DOHH2 (cell line): ENCODE data around the gene TREML2.

Source experiments
- H3F3A ChIP-seq: fragments of 200-600 bp; sonication (generic), shearing (Covaris generic); 2 replicates; pipeline ENCODE4 v1.6.0; 2016; ENCODE audit warnings: antibody characterized with exemption, mild to moderate bottlenecking; ENCODE audit not compliant: control insufficient read depth, insufficient read depth
- H3K27ac ChIP-seq: fragments of 200-600 bp; sonication (generic); 2 replicates; pipeline ENCODE4 v1.5.1; 2014; ENCODE audit warnings: low read depth, mild to moderate bottlenecking, low read length, moderate library complexity
- H3K27me3 ChIP-seq: fragments of 200-600 bp; sonication (generic); 2 replicates; pipeline ENCODE4 v1.6.1; 2014; ENCODE audit warnings: mild to moderate bottlenecking, low read length, mixed read lengths; ENCODE audit not compliant: control insufficient read depth
- H3K36me3 ChIP-seq: fragments of 200-600 bp; sonication (generic); 2 replicates; pipeline ENCODE4 v1.6.1; 2014; ENCODE audit warnings: mild to moderate bottlenecking, low read length, moderate library complexity, mixed read lengths; ENCODE audit not compliant: control insufficient read depth
- H3K4me1 ChIP-seq: fragments of 200-600 bp; sonication (generic); 2 replicates; pipeline ENCODE4 v1.6.1; 2014; ENCODE audit warnings: mild to moderate bottlenecking, low read length, mixed read lengths; ENCODE audit not compliant: control insufficient read depth
- H3K4me2 ChIP-seq: fragments of 200-600 bp; sonication (generic); 2 replicates; pipeline ENCODE4 v1.6.0; 2014; ENCODE audit warnings: mild to moderate bottlenecking, low read length, moderate library complexity
- H3K4me3 ChIP-seq: fragments of 200-600 bp; sonication (generic); 2 replicates; pipeline ENCODE4 v1.5.1; 2014; ENCODE audit warnings: mild to moderate bottlenecking, low read length, mixed read lengths
- H3K79me2 ChIP-seq: fragments of 200-600 bp; sonication (generic); 2 replicates; pipeline ENCODE4 v1.6.1; 2014; ENCODE audit warnings: mild to moderate bottlenecking, low read length, mixed read lengths; ENCODE audit not compliant: control insufficient read depth
- H3K9me2 ChIP-seq: fragments of 200-600 bp; sonication (generic); replicated peaks from 2 replicates; pipeline ENCODE4 v1.6.1; 2014; ENCODE audit warnings: mild to moderate bottlenecking, low read length, mixed read lengths; ENCODE audit not compliant: control insufficient read depth
- H3K9me3 ChIP-seq: fragments of 200-600 bp; sonication (generic); 2 replicates; pipeline ENCODE4 v1.6.1; 2014; ENCODE audit warnings: antibody characterized with exemption, low read length, mixed read lengths; ENCODE audit not compliant: control insufficient read depth, insufficient read depth
- H4K20me1 ChIP-seq: fragments of 200-600 bp; sonication (generic); 2 replicates; pipeline ENCODE4 v1.6.0; 2014; ENCODE audit warnings: low read depth, mild to moderate bottlenecking, antibody characterized with exemption, low read length, moderate library complexity; ENCODE audit not compliant: control insufficient read depth, insufficient read depth
- EZH2phosphoT487 ChIP-seq: fragments of 200-600 bp; sonication (generic); IDR thresholded peaks from 2 replicates; pipeline ENCODE4 v1.6.1; 2017; ENCODE audit warnings: borderline replicate concordance, mild to moderate bottlenecking, antibody characterized with exemption, low read length, moderate library complexity, mixed read lengths
- TF ChIP-seq, protein P1 (sequence below): fragments of 200-600 bp; sonication (generic); IDR thresholded peaks from one replicate; pipeline ENCODE4 v1.5.1; 2014; ENCODE audit warnings: antibody characterized with exemption, mild to moderate bottlenecking, low read depth, low read length; ENCODE audit not compliant: poor library complexity, severe bottlenecking

TREML2 gene

DNA sequence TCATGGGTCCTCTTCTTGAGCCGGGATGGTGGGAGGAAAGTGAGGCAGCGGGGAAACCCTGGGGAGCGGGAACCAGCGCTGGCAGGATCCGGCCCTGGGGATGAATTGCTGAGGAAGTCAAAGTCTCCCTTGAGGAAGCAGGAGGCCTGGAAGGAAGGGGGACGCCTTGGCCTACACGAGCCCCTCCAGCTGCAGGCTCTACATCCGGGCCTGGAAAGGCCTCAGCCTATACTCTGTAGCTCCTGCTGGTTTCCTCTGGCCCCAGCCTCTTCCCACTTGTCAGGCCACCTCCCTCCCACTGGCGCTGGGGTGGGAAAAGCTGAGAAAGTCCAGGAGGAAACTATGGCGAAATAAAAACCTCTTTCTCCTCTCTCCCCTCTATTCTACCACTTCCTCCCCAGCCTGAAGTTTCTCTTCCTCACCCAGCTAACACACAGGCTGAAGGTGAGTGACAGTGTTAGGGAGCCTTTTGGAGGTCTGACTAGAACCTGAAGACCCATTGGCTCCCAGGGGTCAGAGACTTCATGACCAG is 14.9 kb downstream of the TREML2 start:
- TF ChIP-seq EZH2phosphoT487 = no peak
- TF ChIP-seq, protein P1, sequence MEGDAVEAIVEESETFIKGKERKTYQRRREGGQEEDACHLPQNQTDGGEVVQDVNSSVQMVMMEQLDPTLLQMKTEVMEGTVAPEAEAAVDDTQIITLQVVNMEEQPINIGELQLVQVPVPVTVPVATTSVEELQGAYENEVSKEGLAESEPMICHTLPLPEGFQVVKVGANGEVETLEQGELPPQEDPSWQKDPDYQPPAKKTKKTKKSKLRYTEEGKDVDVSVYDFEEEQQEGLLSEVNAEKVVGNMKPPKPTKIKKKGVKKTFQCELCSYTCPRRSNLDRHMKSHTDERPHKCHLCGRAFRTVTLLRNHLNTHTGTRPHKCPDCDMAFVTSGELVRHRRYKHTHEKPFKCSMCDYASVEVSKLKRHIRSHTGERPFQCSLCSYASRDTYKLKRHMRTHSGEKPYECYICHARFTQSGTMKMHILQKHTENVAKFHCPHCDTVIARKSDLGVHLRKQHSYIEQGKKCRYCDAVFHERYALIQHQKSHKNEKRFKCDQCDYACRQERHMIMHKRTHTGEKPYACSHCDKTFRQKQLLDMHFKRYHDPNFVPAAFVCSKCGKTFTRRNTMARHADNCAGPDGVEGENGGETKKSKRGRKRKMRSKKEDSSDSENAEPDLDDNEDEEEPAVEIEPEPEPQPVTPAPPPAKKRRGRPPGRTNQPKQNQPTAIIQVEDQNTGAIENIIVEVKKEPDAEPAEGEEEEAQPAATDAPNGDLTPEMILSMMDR = no peak
- Histone ChIP-seq H3K9me2 (no peaks in the 10 kb centered on the region), H3K36me3 (no peaks in the 10 kb centered on the region)

DNA sequence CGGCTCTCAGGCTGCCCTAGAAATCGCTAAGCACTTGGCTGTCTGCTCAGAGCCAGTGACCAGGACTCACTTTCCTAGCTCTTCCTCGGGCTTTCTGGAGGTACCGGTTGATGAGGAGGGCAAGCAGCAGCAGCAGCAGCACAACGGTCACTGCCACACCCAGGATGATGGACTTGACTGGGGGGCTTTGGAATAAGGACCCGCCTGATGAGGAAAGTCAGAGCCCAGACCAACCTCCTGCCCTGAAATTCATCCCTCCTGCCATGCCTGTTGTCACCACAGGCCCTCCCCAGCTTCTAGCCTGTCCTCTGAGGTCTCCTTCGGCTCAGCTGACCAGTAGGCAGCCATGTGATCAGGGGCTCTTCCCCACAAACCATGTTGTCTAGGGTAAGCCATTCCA is 16.2 kb downstream of the TREML2 start:
- Histone ChIP-seq H3F3A (no peaks in the 10 kb centered on the region), H3K27me3 (no peaks in the 10 kb centered on the region), H3K79me2 (no peaks in the 10 kb centered on the region), H3K9me3 (peaks cover 6% of the 10 kb centered on the region; the same call in 1 of the 2 replicates), H3K27ac (no peak overlapping the region), H3K4me2 (no peak overlapping the region), H3K4me3 (no peak overlapping the region), H4K20me1 (no peaks in the 10 kb centered on the region), H3K4me1 (peaks cover 20% of the 10 kb centered on the region), H3K9me2 (no peaks in the 10 kb centered on the region), H3K36me3 (no peaks in the 10 kb centered on the region)
- TF ChIP-seq, protein P1 = no peak
- no peak for TF ChIP-seq EZH2phosphoT487

More for the DNA sequence above, 14.9 kb downstream of the TREML2 start:
- no peaks in the 10 kb centered on the region for H3F3A ChIP-seq
- peaks cover 14% of the 10 kb centered on the region; the same call in 1 of the 2 replicates for H3K9me3 ChIP-seq
- H4K20me1 ChIP-seq = no peaks in the 10 kb centered on the region
- H3K27ac ChIP-seq = no peak overlapping the region
- no peaks in the 10 kb centered on the region for H3K27me3 ChIP-seq
- no peak overlapping the region for H3K4me2 ChIP-seq
- no peak overlapping the region for H3K4me3 ChIP-seq
- H3K79me2 ChIP-seq = no peaks in the 10 kb centered on the region
- H3K4me1 ChIP-seq = peaks cover 20% of the 10 kb centered on the region

DNA sequence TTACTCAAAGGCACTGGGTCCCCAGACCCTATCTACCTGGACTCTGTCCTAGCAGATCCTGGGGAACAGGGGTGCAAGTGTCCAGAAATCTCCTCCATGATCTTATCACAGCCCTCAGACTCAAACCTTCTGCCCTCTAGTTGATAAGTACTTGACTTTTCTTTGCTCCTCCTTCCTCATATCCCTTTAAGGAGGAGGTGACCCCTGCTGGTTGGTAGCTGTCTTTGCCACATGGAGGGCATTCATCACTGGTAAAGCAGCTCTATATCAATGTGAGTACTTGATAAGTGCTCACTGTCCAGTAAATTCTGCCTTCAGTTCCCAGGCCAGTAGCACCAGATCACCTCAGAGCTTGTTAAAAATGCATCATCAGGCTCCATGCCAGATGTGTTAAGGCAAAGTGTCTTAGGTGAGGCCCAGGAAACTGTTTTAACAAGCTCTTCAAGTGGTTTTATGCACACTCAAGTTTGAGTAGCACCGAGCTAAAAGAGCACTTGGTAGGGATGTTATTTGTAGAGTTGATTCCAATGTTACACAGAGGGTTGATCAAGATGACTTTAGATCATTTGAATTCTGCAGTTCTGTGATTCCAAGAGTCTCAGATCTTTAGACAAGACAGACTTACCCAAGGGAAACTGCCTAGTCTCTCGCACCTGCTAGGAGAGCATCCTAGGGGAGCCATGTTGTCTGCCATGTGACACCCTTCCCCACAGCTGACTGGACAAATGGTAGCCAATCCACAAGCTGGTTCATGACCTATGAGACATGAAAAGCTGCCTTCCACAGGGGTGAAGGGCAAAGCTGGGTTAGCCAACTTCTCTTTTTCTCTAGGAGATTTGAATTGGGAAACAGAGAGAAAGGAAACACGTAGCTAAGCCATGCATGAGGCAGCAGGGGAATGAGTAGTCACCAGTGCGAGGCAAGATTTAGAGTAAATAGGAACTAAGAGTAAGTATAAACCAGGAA is 18.6 kb downstream of the TREML2 start:
- no peaks in the 10 kb centered on the region for H3F3A ChIP-seq
- H3K9me2 ChIP-seq = no peaks in the 10 kb centered on the region
- H3K4me1 ChIP-seq = peaks cover 20% of the 10 kb centered on the region
- no peaks in the 10 kb centered on the region for H3K79me2 ChIP-seq
- no peaks in the 10 kb centered on the region for H3K9me3 ChIP-seq
- H3K27ac ChIP-seq = no peak overlapping the region
- no peak overlapping the region for H3K4me3 ChIP-seq
- peak overlapping the region; percentile 5 for H3K4me2 ChIP-seq
- H3K27me3 ChIP-seq = no peaks in the 10 kb centered on the region
- TF ChIP-seq, protein P1 = peak; percentile 85
- no peak for TF ChIP-seq EZH2phosphoT487
- no peaks in the 10 kb centered on the region for H3K36me3 ChIP-seq
- H4K20me1 ChIP-seq = no peaks in the 10 kb centered on the region
